CD4-positive, alpha-beta T cell (primary cell): ENCODE data around the gene TPSG1. TPM values are rescaled to one million over a fixed set of nuclear protein-coding genes. Genes with fewer than 3 reads are reported as not detected.

Experiments
- ATAC-seq: fragments of 200-7000 bp; cut with Tn5 transposase; one replicate; pipeline ENCODE4 v1.10.0; 2022; ENCODE audit warnings: mild to moderate bottlenecking; ENCODE audit not compliant: poor library complexity
- CTCF ChIA-PET: fragments of 350-600 bp; sonication (Branson Sonifier 250); formaldehyde crosslinking; loops from one replicate; lab custom pipeline; 2021; ENCODE audit warnings: antibody characterized with exemption, inconsistent platforms; lab: Charles Lee
- POLR2A ChIA-PET: fragments of 350-600 bp; sonication (Branson Sonifier 250); formaldehyde crosslinking; loops from one replicate; lab custom pipeline; 2021; ENCODE audit warnings: antibody characterized with exemption, inconsistent platforms; lab: Charles Lee
- DNase-seq, 14 experiments: peaks; one replicate each; pipeline ENCODE4 v3.0.0-alpha.2; 2013 to 2020; ENCODE audit warnings: mixed read lengths in 2 of 14
- H3K27ac ChIP-seq, 2 donors: one replicate each; pipeline versions ENCODE4 v1.5.1 to v1.7.0; 2013; ENCODE audit warnings: low read length in 2 of 2, low read depth in 1 of 2, mild to moderate bottlenecking in 1 of 2
- H3K27me3 ChIP-seq, 2 experiments: 1 replicate in 1 of 2; 2 replicates in 1 of 2; pipeline versions ENCODE4 v1.6.1 to v1.7.0; 2013; ENCODE audit warnings: low read length in 2 of 2, control low read depth in 1 of 2, mild to moderate bottlenecking in 1 of 2, moderate library complexity in 1 of 2; ENCODE audit not compliant: insufficient read depth in 2 of 2, control insufficient read depth in 1 of 2
- H3K36me3 ChIP-seq: one replicate; pipeline ENCODE4 v1.6.1; 2013; ENCODE audit warnings: low read length, control low read depth; ENCODE audit not compliant: insufficient read depth
- H3K4me1 ChIP-seq: one replicate; pipeline ENCODE4 v1.6.1; 2013; ENCODE audit warnings: low read length, control low read depth; ENCODE audit not compliant: insufficient read depth
- H3K4me3 ChIP-seq: one replicate; pipeline ENCODE4 v1.5.1; 2013; ENCODE audit warnings: mild to moderate bottlenecking, low read length, moderate library complexity
- H3K9me3 ChIP-seq, 2 experiments: 1 replicate in 1 of 2; 2 replicates in 1 of 2; pipeline versions ENCODE4 v1.6.1 to v1.7.0; 2013; ENCODE audit warnings: low read length in 2 of 2, mild to moderate bottlenecking in 2 of 2, control low read depth in 1 of 2, moderate library complexity in 1 of 2; ENCODE audit not compliant: control insufficient read depth in 1 of 2, insufficient read depth in 1 of 2
- H3K27ac Mint-ChIP-seq: one replicate; pipeline ENCODE4 v1.8.0; 2020; ENCODE audit warnings: mixed read lengths
- H3K27me3 Mint-ChIP-seq: one replicate; pipeline ENCODE4 v1.8.0; 2021; ENCODE audit warnings: mixed read lengths
- H3K36me3 Mint-ChIP-seq: one replicate; pipeline ENCODE4 v1.8.0; 2021; ENCODE audit warnings: low read depth, mixed read lengths
- H3K4me1 Mint-ChIP-seq: one replicate; pipeline ENCODE4 v1.8.0; 2021; ENCODE audit warnings: low read depth, mixed read lengths
- H3K4me3 Mint-ChIP-seq: one replicate; pipeline ENCODE4 v1.8.0; 2020; ENCODE audit warnings: mild to moderate bottlenecking, mixed read lengths
- H3K9me3 Mint-ChIP-seq: one replicate; pipeline ENCODE4 v1.8.0; 2020; ENCODE audit warnings: mixed read lengths
- intact Hi-C, 2 experiments: fragments of 100-400 bp; cut with DNase I in 1 of 2; cut with micrococcal nuclease in 1 of 2; formaldehyde crosslinking; loops; one replicate each; pipeline versions ENCODE4 v1.15.1 to v1.9.0; 2023 to 2025; cut with DNase I, micrococcal nuclease
- total RNA-seq, 174 experiments: library from RNA in 2 of 174; stranded (reverse) in 2 of 174; gene quantifications; one replicate each; pipeline ENCODE4 v1.2.3 and lab custom pipeline; 2021 to 2026
- TF ChIP-seq, protein P1 (sequence below): fragments of 200-600 bp; IDR thresholded peaks from one replicate; pipeline ENCODE4 v1.8.0; 2022; ENCODE audit warnings: antibody characterized with exemption, mild to moderate bottlenecking

Gene TPSG1
- total RNA-seq, 2 experiments from 2014 or later, result not detected

DNA sequence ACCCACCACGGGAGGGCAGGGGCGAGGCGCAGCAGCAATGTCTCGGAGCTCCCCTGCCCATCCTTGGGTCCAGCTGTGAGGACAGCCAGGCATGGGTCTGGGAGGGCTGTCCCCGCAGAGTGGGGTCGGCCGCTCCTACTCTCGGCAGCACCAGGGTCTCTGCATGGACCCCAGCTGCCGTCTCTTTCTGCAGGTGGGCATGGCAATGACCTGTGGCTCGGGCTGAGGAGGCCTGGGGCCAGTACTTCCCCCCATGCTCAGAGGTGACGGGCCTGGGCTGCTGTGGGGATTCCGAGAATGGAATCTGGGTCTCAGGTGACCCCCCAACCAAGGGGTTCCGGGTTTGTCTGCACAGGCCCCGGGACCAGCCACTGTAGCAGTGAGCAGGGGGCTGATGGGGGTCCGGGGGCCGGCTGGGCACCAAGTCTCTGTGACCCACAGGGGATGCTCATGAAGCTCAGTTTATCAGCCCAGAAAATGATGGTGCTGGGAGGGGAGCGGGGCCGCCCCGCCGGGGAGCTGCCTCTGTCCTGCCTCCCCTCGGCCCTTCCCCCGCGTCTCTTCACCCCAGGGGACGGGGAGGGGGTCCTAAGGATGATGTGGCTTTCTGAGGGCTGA is 48.7 kb downstream of the TPSG1 start:
- no peak overlapping the region for H3K27ac ChIP-seq
- H3K4me1 ChIP-seq, result no peaks in the 10 kb centered on the region
- intact Hi-C loops, result no loop called here
- ChIA-PET CTCF (no interaction called here), POLR2A (no interaction called here)
- no peak for DNase-seq
- no peaks in the 10 kb centered on the region for H3K36me3 ChIP-seq
- no peaks in the 10 kb centered on the region for H3K9me3 Mint-ChIP-seq
- no peak overlapping the region for H3K27ac Mint-ChIP-seq
- no peak overlapping the region for H3K4me3 Mint-ChIP-seq
- no peaks in the 10 kb centered on the region for H3K9me3 ChIP-seq
- no peaks in the 10 kb centered on the region for H3K4me1 Mint-ChIP-seq
- no peak overlapping the region for H3K4me3 ChIP-seq
- H3K27me3 ChIP-seq, result peaks cover 0 to 2% of the 10 kb centered on the region in 2 experiments
- TF ChIP-seq, protein P1, sequence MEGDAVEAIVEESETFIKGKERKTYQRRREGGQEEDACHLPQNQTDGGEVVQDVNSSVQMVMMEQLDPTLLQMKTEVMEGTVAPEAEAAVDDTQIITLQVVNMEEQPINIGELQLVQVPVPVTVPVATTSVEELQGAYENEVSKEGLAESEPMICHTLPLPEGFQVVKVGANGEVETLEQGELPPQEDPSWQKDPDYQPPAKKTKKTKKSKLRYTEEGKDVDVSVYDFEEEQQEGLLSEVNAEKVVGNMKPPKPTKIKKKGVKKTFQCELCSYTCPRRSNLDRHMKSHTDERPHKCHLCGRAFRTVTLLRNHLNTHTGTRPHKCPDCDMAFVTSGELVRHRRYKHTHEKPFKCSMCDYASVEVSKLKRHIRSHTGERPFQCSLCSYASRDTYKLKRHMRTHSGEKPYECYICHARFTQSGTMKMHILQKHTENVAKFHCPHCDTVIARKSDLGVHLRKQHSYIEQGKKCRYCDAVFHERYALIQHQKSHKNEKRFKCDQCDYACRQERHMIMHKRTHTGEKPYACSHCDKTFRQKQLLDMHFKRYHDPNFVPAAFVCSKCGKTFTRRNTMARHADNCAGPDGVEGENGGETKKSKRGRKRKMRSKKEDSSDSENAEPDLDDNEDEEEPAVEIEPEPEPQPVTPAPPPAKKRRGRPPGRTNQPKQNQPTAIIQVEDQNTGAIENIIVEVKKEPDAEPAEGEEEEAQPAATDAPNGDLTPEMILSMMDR, result no peak
- H3K36me3 Mint-ChIP-seq, result no peaks in the 10 kb centered on the region
- no peaks in the 10 kb centered on the region for H3K27me3 Mint-ChIP-seq
- ATAC-seq, result no peak

- no peak overlapping the region for H3K27ac ChIP-seq
- H3K4me1 ChIP-seq, result no peaks in the 10 kb centered on the region
- Mint-ChIP-seq H3K36me3 (no peaks in the 10 kb centered on the region), H3K4me3 (no peak overlapping the region), H3K9me3 (no peaks in the 10 kb centered on the region), H3K4me1 (no peaks in the 10 kb centered on the region), H3K27ac (no peak overlapping the region), H3K27me3 (no peaks in the 10 kb centered on the region)
- DNase-seq (no peak), ATAC-seq (no peak)
- no peak overlapping the region for H3K4me3 ChIP-seq
- no peaks in the 10 kb centered on the region for H3K9me3 ChIP-seq
- peaks cover 0 to 2% of the 10 kb centered on the region in 2 experiments for H3K27me3 ChIP-seq
- intact Hi-C loops, result no loop called here
- POLR2A ChIA-PET, result no interaction called here
- CTCF ChIA-PET, result no interaction called here
- no peaks in the 10 kb centered on the region for H3K36me3 ChIP-seq
- TF ChIP-seq, protein P1, result no peak
Measured at GRCh38 chr16:1175566-1176279, 49.3 kb downstream of the TPSG1 start.

DNA sequence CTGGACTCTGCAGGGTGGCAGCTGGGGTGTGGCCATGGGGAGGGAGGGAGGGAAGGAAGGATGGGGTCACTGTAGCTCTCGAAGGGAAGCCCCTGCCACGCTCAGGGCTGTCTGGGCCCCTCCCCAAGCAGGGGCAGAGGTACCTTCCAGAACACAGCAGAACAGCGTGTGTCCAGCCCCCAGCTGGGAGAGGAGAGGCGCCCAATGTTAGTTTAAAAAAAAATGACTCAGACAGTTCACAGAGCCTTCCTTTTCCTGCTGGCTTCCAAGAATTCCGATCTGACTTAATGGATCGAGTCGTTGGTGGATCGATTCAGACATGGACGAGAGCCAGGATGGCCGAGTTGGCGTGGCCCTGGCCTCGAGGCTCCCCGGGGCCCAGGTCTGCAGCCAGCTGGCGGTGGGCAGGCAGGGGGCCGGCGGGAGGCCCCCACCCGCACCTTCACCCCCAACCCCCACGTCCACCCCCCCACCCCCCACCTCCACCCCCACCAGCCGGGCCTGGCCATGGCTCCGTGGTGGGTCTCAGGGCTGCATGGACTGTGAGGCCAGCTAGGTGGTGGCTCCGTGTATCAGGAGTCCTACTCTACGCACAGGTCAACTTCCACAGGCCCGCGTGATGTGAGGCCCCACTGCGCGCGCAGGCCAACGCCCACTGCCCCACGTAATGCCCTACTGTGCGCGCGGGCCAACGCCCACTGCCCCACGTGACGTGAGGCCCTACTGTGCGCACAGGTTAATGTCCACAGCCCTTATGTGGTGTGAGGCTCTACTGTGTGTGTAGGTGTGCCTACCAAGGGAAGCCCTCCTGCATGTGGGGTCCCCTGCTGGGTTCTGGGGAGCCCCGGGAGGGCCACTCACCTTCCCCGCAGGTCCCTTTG is 50.4 kb downstream of the TPSG1 start:
- no peaks in the 10 kb centered on the region for H3K4me1 ChIP-seq
- no peak overlapping the region for H3K4me3 ChIP-seq
- Mint-ChIP-seq H3K9me3 (no peaks in the 10 kb centered on the region), H3K36me3 (no peaks in the 10 kb centered on the region), H3K27me3 (no peaks in the 10 kb centered on the region), H3K4me1 (no peaks in the 10 kb centered on the region), H3K27ac (no peak overlapping the region), H3K4me3 (no peak overlapping the region)
- no peaks in the 10 kb centered on the region for H3K36me3 ChIP-seq
- CTCF ChIA-PET, result no interaction called here
- no peak for ATAC-seq
- H3K27ac ChIP-seq, result no peak overlapping the region
- TF ChIP-seq, protein P1, result no peak
- H3K9me3 ChIP-seq, result peaks cover 0 to 5% of the 10 kb centered on the region in 2 experiments
- no peak for DNase-seq
- POLR2A ChIA-PET, result no interaction called here
- H3K27me3 ChIP-seq, result peaks cover 0 to 2% of the 10 kb centered on the region in 2 experiments
- intact Hi-C loops, result no loop called here
